ENCODE results near the gene BCAS1.

DNA sequence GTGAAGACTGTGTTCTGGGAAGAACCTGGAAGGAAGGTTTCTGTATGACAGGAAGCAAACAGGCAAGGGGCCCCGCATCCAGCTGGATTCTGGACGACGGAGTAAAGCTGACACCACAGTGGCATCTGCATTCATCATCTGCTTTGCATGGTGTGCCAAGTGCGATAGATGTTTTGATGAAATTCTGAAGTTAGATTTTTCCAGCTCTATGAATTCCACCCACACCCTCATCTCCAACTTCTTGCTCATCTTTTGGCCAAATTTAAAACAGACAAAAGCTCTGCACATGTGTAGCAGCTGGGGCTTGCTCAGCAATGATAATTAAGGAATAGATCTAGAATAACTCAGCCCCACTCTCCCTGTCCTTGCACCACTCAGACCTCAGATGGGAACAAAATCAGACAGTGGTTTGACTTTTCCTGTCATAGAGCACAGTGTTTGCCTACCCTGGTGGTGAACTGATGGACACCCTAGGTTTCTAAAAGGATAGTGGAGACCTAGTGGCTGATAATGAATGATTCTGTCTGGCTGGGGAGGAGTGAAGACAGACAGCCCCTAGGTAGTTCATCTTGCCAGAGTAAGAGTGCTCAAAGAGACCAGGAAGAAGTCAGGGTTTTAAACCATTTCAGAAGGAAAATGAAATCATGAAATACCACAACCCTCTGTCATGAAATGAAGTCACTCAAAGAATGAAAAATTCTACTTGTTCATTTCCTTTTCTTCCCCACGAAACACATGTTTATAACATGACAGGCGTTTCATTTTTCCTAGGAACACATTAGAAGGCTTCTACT lies 85.8 kb downstream of the BCAS1 start:
- TF ChIP-seq, protein P1, sequence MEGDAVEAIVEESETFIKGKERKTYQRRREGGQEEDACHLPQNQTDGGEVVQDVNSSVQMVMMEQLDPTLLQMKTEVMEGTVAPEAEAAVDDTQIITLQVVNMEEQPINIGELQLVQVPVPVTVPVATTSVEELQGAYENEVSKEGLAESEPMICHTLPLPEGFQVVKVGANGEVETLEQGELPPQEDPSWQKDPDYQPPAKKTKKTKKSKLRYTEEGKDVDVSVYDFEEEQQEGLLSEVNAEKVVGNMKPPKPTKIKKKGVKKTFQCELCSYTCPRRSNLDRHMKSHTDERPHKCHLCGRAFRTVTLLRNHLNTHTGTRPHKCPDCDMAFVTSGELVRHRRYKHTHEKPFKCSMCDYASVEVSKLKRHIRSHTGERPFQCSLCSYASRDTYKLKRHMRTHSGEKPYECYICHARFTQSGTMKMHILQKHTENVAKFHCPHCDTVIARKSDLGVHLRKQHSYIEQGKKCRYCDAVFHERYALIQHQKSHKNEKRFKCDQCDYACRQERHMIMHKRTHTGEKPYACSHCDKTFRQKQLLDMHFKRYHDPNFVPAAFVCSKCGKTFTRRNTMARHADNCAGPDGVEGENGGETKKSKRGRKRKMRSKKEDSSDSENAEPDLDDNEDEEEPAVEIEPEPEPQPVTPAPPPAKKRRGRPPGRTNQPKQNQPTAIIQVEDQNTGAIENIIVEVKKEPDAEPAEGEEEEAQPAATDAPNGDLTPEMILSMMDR (IDR thresholded peaks at IDR 0.05; ENCODE audit: extremely low read depth in 1 of 2, insufficient read depth in 1 of 2, low read depth in 1 of 2, low read length in 2 of 2) = no peak
- TF ChIP-seq MAX (IDR thresholded peaks at IDR 0.05; ENCODE audit: insufficient read depth, insufficient read length) (no peak), FOS (IDR thresholded peaks at IDR 0.05; ENCODE audit: borderline replicate concordance, insufficient read depth, low read length) (no peak), POLR2AphosphoS5 (IDR thresholded peaks at IDR 0.05; ENCODE audit: insufficient read depth, low read depth, low read length) (no peak), EZH2 (IDR thresholded peaks at IDR 0.05; ENCODE audit: borderline replicate concordance, low read depth, low read length, severe bottlenecking) (no peak), POLR2A (IDR thresholded peaks at IDR 0.05; ENCODE audit: low read depth, low read length) (no peak), GATA2 (IDR thresholded peaks at IDR 0.05; ENCODE audit: insufficient read depth, insufficient read length, low read depth, low read length) (no peak), JUN (IDR thresholded peaks at IDR 0.05; ENCODE audit: borderline replicate concordance, insufficient read depth, insufficient read length, low read depth) (no peak), MYC (IDR thresholded peaks at IDR 0.05; ENCODE audit: low read depth, low read length) (no peak)
